Endothelial cell of umbilical vein (primary cell): ENCODE results near the gene KLB. TPM values are rescaled to one million over a fixed set of nuclear protein-coding genes. Genes with fewer than 3 reads are reported as not detected.

Experiments
- BruUV-seq: library from RNA; stranded (reverse); fragments of 400-500 nt; replicated peaks from 2 replicates; lab custom pipeline; 2021; lab: Mats Ljungman, UMichigan
- CTCF ChIA-PET: fragments of 300-600, 350-600 bp; sonication (Branson Sonifier 250); formaldehyde crosslinking; loops from one replicate; lab custom pipeline; 2021; ENCODE audit warnings: antibody characterized with exemption, inconsistent platforms; lab: Charles Lee
- POLR2A ChIA-PET: fragments of 300-600, 350-600 bp; sonication (Branson Sonifier 250); formaldehyde crosslinking; loops from one replicate; lab custom pipeline; 2021; ENCODE audit warnings: antibody characterized with exemption, inconsistent platforms; lab: Charles Lee
- DNase-seq: peaks from one replicate; pipeline ENCODE4 v3.0.0-alpha.2; 2011; ENCODE audit warnings: low read depth, low spot score
- FAIRE-seq: peaks from 2 replicates; lab custom pipeline; 2011; peaks lifted over from hg19 to GRCh38; lab: Jason Lieb, UNC
- H2AFZ ChIP-seq: 2 replicates; pipeline ENCODE4 v1.6.0; 2012; ENCODE audit warnings: low read depth, low read length, control low read depth, inconsistent platforms
- H3K27ac ChIP-seq: 2 replicates; pipeline ENCODE4 v1.5.1; 2011; ENCODE audit warnings: low read depth, mild to moderate bottlenecking, control low read depth, low read length, moderate library complexity; ENCODE audit not compliant: insufficient read depth
- H3K27me3 ChIP-seq, 2 experiments: 2 replicates each; pipeline versions ENCODE4 v1.6.0 to v1.6.1; 2011; ENCODE audit warnings: low read length in 2 of 2, mixed read lengths in 1 of 2; ENCODE audit not compliant: control insufficient read depth in 2 of 2, insufficient read depth in 2 of 2
- H3K36me3 ChIP-seq, 2 experiments: 2 replicates in 1 of 2; 3 replicates in 1 of 2; pipeline ENCODE4 v1.5.1; 2011; ENCODE audit warnings: low read length in 2 of 2, mild to moderate bottlenecking in 1 of 2, moderate library complexity in 1 of 2; ENCODE audit not compliant: control insufficient read depth in 2 of 2, insufficient read depth in 2 of 2; ENCODE audit errors: extremely low read depth in 1 of 2
- H3K4me1 ChIP-seq: 3 replicates; pipeline ENCODE4 v1.5.1; 2011; ENCODE audit warnings: mild to moderate bottlenecking, low read length; ENCODE audit not compliant: control insufficient read depth, insufficient read depth; ENCODE audit errors: extremely low read depth
- H3K4me2 ChIP-seq: 2 replicates; pipeline ENCODE4 v1.6.1; 2011; ENCODE audit warnings: low read length, control low read depth, mixed read lengths; ENCODE audit not compliant: insufficient read depth
- H3K4me3 ChIP-seq, 3 experiments: fragments of 200-600 bp in 1 of 3; sonication (generic), shearing (Covaris generic) in 1 of 3; replicated peaks in 1 of 3; 2 replicates each; pipeline ENCODE4 v1.5.1; 2011 to 2016; ENCODE audit warnings: control low read depth in 3 of 3, low read length in 3 of 3, mild to moderate bottlenecking in 2 of 3, inconsistent platforms in 1 of 3, low read depth in 1 of 3, moderate library complexity in 1 of 3; ENCODE audit not compliant: insufficient read depth in 1 of 3
- H3K79me2 ChIP-seq: 2 replicates; pipeline ENCODE4 v1.6.0; 2012; ENCODE audit warnings: low read length, inconsistent platforms; ENCODE audit not compliant: control insufficient read depth, insufficient read depth
- H3K9ac ChIP-seq: replicated peaks from 2 replicates; pipeline ENCODE3; 2011; ENCODE audit warnings: low read length, control low read depth; ENCODE audit not compliant: insufficient read depth; ENCODE audit errors: extremely low read depth
- H3K9me1 ChIP-seq: replicated peaks from 3 replicates; pipeline ENCODE4 v1.6.0; 2011; ENCODE audit warnings: mild to moderate bottlenecking, low read length; ENCODE audit not compliant: control insufficient read depth, insufficient read depth; ENCODE audit errors: extremely low read depth
- H3K9me3 ChIP-seq: replicated peaks from 2 replicates; pipeline ENCODE4 v1.5.1; 2012; ENCODE audit warnings: low read length, inconsistent platforms; ENCODE audit not compliant: control insufficient read depth, insufficient read depth
- H4K20me1 ChIP-seq: replicated peaks from 2 replicates; pipeline ENCODE3; 2011; ENCODE audit warnings: mild to moderate bottlenecking, low read length; ENCODE audit not compliant: control insufficient read depth, insufficient read depth; ENCODE audit errors: extremely low read depth
- CTCF ChIP-seq, 2 donors: IDR thresholded peaks; 1 replicate in 1 of 2; 2 replicates in 1 of 2; pipeline ENCODE4 v1.5.1; 2011; ENCODE audit warnings: low read length in 2 of 2, mild to moderate bottlenecking in 2 of 2, moderate library complexity in 2 of 2, control low read depth in 1 of 2, inconsistent platforms in 1 of 2, low read depth in 1 of 2; ENCODE audit not compliant: insufficient read depth in 1 of 2; ENCODE audit errors: extremely low read depth in 1 of 2
- EZH2 ChIP-seq: IDR thresholded peaks from 2 replicates; pipeline ENCODE4 v1.6.1; 2012; ENCODE audit warnings: borderline replicate concordance, low read depth, mild to moderate bottlenecking, moderate library complexity, low read length, inconsistent platforms; ENCODE audit not compliant: severe bottlenecking
- FOS ChIP-seq: IDR thresholded peaks from 2 replicates; pipeline ENCODE4 v1.6.1; 2011; ENCODE audit warnings: mild to moderate bottlenecking, low read length, moderate library complexity, borderline replicate concordance; ENCODE audit not compliant: insufficient read depth
- GATA2 ChIP-seq: IDR thresholded peaks from 2 replicates; pipeline ENCODE4 v1.7.0; 2011; ENCODE audit warnings: low read depth, mild to moderate bottlenecking, moderate library complexity, mixed read lengths, low read length; ENCODE audit not compliant: insufficient read length, insufficient read depth
- JUN ChIP-seq: IDR thresholded peaks from 2 replicates; pipeline ENCODE4 v1.6.1; 2011; ENCODE audit warnings: borderline replicate concordance, low read depth; ENCODE audit not compliant: insufficient read length, insufficient read depth
- MAX ChIP-seq: IDR thresholded peaks from 2 replicates; pipeline ENCODE4 v1.6.1; 2011; ENCODE audit not compliant: insufficient read depth, insufficient read length
- MYC ChIP-seq: IDR thresholded peaks from one replicate; pipeline ENCODE4 v1.6.1; 2011; ENCODE audit warnings: mild to moderate bottlenecking, low read depth, low read length
- POLR2A ChIP-seq: IDR thresholded peaks from 2 replicates; pipeline ENCODE4 v1.6.1; 2012; ENCODE audit warnings: low read depth, mild to moderate bottlenecking, control low read depth, low read length
- POLR2AphosphoS5 ChIP-seq: IDR thresholded peaks from 2 replicates; pipeline ENCODE4 v1.6.1; 2012; ENCODE audit warnings: low read depth, mild to moderate bottlenecking, control low read depth, low read length, moderate library complexity; ENCODE audit not compliant: insufficient read depth
- dilution Hi-C: fragments of 300-500 bp; cut with MboI; formaldehyde crosslinking; loops from one replicate; pipeline ENCODE4 v1.15.0; 2019; ENCODE audit warnings: low sequenced_read_pairs; ENCODE audit not compliant: extremely low pct_ligation_motif_present
- intact Hi-C: fragments of 100-400 bp; cut with micrococcal nuclease; formaldehyde crosslinking; loops from one replicate; pipeline ENCODE4 v1.10.0; 2022
- polyA plus RNA-seq, 4 experiments: library from polyadenylated mRNA; depleted of rRNA in 3 of 4; stranded (reverse) in 3 of 4; unstranded in 1 of 4; fragments of >200 nt; gene quantifications; 2 replicates each; pipeline versions ENCODE4 v1.2.1 to v1.2.3, GENCODE V29; 2011 to 2012; ENCODE audit warnings: missing spikeins in 1 of 4
- total RNA-seq: library from RNA; stranded (reverse); gene quantifications from 2 replicates; pipeline ENCODE4 v1.2.3, GENCODE V29; 2021

The KLB gene
- total and polyA plus RNA-seq, 2 donors (not counting 3 experiments of a cell fraction or from before 2014, with no cell fraction given) = 0.01 TPM; not detected in 1

- no peaks in the 10 kb centered on the region for H3K9me1 ChIP-seq
- no peak overlapping the region for H2AFZ ChIP-seq
- intact Hi-C loops = no loop called here
These were observed 20.9 kb downstream of the KLB start for GRCh38 chr4:39427520-39428114.

More at GRCh38 chr4:39427520-39428114, 20.9 kb downstream of the KLB start:
- POLR2A ChIA-PET = no interaction called here
- FAIRE-seq = no peak
- Histone ChIP-seq H3K4me3 (no peak overlapping the region), H3K27me3 (no peaks in the 10 kb centered on the region), H3K79me2 (no peaks in the 10 kb centered on the region), H3K4me1 (no peaks in the 10 kb centered on the region), H3K4me2 (no peak overlapping the region), H4K20me1 (no peaks in the 10 kb centered on the region), H3K36me3 (no peaks in the 10 kb centered on the region), H3K27ac (no peak overlapping the region), H3K9ac (no peak overlapping the region), H3K9me3 (no peaks in the 10 kb centered on the region)
- TF ChIP-seq CTCF (IDR thresholded peaks at IDR 0.05; ENCODE audit: extremely low read depth in 1 of 2, insufficient read depth in 1 of 2, low read depth in 1 of 2, low read length in 2 of 2) (no peak), POLR2A (no peak), EZH2 (no peak), GATA2 (no peak), MAX (no peak), JUN (no peak), MYC (no peak), POLR2AphosphoS5 (no peak), FOS (no peak)
- dilution Hi-C loops = no loop called here
- CTCF ChIA-PET = interaction anchor here (1.1 to 1.5 kb wide), 3 partner anchors 9 to 60 kb away, joined by 3 to 5 read pairs (median 4); no protein-coding TSS in a partner anchor
- DNase-seq = no peak
- BruUV-seq = no TSS peak
